GM19239 (cell line): ENCODE results near the gene MID1.

ENCODE experiments used
- DNase-seq: peaks from one replicate; pipeline ENCODE4 v3.0.0; 2011; ENCODE audit warnings: low spot score; ENCODE audit not compliant: insufficient read length
- FAIRE-seq: peaks from 2 replicates; lab custom pipeline; 2011; peaks lifted over from hg19 to GRCh38; lab: Jason Lieb, UNC

The MID1 gene

DNA sequence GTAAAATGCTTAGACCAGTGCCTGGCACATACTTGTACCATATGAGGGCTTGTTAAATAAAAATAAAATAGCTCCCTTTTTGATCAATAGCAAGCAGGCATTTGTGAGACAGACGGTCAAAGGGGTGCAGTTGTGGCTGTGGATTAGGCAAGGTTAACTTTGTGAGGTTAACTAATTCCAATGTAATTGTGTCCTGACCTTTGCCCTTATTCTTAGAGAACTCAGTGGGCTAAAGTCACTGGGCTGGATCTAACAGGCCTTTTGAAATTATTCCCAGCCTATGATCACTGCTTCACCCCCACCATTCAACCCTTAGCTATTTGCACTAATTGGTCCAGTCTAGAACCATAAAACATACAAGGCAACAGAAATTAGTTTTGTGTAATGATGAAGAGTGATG lies 166.4 kb downstream of the MID1 start:
- DNase-seq (no peak), FAIRE-seq (no peak)

DNA sequence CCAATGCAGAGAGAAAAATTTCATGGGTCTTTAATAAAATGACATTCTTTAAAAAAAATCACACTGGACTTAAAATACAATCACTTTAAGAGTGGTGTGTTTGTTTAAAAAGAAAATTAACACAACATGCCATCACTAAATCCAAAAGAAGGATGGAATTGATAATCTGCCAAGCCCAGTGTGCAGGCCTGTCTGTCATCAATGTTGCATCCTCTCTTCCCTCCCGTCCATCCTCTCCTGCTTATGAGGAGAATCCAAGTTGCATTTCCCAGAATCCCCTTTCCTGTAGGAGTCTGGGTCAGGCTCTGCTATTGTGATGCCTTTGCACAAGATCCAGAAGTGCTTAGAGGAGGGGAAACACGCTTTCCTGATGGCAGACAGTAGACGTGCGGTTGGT lies 169.4 kb downstream of the MID1 start:
- DNase-seq (no peak), FAIRE-seq (no peak)

DNA sequence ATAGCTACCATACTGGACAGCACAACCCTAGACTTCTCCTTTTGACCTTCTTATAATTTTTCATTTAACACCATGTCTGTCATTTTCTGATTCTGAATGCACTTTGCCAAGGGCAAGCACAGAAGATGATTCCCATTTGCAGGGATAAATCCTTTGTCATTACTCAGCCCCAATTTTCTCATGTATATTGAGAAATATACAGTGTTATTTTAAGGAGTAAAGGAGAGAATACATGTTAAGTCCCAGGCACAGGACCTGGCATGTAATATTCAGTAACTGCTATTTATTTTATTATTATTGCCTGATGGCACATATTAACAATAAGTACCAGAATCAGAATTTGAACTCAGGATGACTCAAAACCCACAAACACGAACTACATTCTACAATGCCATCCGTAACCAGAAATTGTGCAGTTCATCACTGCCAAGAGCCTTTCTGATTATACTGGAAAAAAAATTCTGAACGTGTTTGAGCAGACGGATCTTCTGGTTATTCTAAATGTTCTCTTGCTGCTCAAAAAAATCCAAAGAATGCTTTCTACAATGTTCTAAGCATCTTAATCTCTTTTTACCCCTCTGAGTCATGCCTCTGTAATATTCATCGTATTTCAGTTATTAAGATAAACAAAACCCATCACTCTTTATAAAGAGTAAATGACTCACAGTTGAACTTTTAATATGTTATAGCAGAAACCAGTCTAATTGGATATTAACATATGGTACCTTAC lies 170.0 kb downstream of the MID1 start:
- DNase-seq, result no peak
- no peak for FAIRE-seq

DNA sequence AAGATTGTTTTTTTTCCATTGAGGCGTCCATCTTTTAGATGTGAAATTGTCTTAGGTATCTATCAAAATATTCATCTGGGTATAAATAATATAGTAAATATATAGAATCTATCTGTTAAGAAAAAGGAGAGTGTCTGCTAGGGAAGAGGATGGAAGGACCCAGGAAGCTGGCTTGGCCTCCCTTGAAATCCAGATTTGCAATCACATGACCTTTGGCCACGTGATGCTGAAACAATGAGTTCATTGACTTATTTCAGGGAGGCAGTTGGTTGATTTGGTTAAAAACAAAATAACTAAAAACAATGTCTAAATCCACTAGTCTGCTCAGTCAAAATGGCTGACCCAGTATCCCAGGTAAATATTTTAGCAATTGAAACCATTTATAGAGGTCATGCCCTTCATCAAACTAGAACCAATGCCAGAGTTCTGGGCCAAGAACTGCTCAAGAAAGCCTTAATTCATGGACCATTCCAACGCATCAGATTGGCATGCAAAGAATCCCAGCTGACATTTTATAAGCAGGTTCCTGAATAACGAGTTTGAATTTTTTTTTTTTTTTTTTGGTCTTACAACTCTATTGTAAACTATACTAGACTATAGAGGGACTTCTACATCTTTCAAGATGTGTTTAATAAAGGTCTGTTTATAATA lies 172.7 kb downstream of the MID1 start:
- FAIRE-seq (no peak), DNase-seq (no peak)

DNA sequence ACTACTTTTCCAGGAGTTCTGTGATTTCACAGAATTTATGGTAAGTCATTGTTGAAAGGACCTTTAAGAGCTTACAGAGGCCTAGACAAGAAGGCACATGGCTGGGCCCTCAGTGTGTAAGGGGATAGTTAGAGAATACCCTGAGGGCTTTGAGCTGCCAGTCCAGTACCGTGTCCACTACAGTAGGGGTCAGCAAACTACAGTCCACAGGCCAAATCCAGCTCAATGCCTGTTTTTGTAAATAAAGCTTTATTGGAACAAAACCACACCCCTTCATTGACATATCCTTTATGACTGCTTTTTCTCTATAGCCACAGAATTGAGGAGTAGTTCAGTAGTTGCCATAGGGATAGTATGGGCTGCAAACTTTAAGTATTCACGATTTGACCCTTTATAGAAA lies 176.2 kb downstream of the MID1 start:
- FAIRE-seq, result no peak
- no peak for DNase-seq

DNA sequence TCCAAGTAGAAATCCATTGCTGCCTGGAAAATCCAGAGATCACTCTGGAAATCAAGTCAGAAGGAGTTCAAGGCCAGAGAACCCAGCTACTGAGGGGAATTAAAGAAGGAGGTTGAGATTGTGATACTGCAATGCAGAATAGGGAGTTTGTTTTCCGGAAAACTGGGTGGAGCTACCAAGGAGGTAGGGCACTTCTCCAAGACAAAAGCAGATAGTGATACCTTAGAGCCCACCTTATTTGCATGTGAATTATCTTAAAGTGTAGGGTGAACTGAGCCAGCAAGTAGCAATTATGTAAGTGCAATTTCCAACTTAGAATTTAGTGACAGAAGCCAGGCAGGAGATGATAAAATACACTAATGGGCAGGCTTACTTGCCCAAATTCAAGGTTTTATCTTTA lies 178.9 kb downstream of the MID1 start:
- no peak for DNase-seq
- no peak for FAIRE-seq

DNA sequence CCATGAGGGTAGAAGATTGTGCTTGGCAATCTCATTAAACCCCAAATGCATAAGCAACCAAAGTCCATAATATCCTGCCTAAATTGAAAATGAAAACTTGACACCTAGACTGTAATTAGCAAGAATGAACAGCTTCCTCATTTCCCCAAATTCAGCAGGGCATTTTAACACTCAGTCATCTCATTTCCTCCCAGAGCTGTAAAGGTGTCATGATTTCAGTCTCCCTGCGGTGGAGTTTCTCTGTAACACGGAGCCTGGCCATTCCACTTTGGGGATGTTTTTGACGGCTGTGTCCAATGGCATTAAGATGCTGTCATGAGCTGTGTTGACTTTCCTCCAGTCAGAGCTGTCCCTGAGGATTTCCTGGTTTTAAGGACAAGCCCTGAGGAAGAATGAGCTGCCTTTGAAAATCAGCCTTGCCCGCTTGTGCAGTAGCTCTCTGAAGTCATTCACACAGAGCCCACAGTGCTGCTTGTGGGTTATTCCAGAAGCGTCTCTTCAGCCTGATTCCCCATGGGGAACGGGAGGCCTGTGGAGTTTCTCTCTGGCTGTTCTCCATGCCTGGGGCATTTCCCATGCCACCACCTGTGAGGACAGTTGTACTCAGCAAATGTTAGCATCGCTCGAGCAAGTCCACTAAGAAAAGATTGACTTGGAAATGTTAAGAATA lies 187.0 kb downstream of the MID1 start:
- no peak for FAIRE-seq
- no peak for DNase-seq

DNA sequence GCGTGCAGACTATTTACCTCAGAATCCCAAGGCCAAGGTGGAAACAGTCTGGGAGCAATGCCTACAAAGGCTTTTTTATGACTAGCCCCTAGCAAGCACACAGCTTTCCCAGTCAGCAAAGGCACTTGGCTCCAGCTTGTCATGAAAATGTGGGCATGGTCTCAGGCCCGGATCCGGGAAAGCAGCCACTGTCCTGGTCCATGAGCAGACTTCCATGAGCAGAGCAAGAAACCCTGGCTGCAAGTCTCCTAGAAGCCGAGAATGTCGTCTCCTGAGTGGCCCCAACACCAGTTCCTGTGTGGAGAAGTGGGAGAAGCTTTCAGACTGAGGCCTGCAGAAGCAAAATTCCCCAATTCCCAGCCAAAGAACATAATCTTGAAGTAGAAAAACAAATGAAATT lies 190.5 kb downstream of the MID1 start:
- FAIRE-seq (no peak), DNase-seq (no peak)

DNA sequence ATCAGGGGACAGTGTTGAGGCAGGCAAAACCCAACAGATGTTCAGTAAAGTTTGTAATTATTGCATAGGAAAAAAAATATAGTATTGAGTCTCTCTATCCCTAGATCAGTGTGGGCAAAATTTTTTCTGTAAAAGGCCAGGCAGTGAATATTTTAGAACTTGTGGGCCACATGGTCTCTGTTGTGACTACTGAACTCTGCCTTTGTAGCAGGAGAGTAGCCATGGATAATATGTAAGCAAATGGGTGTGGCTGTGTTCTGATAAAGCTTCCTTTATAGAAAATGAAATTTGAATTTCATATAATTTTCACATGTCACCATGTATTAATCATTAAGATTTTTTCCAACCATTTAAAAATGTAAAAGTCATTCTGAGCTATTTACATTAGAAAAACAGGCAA lies 193.1 kb downstream of the MID1 start:
- no peak for FAIRE-seq
- DNase-seq, result no peak

DNA sequence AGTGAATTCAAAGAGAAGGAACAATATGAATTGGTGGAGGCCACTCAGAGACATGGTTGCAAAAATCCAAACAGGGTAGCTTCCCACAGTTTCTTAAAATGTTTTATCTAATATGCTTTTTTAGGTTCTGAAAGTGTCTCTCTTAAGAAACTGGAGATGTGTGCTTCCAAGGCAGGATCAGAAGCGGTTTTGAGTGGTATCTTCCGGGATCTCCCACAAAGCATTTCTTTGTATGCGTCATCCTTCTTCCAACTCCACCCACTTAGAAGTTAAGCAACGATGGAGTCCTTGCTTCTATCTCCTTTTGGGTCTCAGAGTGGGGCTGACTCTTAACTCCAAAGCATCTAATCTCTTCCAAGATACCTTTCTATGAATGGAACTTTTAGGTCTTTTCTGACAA lies 196.7 kb downstream of the MID1 start:
- no peak for DNase-seq
- FAIRE-seq, result peak; percentile 55

DNA sequence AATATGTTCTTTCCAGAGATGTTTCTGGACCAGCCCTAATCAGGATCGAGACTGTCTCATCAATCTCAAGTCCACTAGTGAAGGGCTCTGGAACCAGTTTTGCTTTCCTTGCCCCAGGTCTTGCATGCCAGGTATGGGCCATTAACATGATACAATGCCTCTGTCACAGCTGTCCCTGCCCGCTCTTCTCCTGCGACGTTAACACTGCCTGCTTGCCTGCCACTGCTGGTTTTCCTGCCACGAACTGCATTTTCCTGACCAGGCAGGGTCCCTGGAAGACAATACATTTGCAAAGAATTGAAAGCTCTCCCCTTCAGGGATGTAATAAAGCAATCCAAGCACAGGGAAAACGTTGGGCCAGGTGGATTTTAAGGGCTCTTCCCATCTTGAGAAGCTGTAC lies 200.3 kb downstream of the MID1 start:
- FAIRE-seq (no peak), DNase-seq (no peak)

DNA sequence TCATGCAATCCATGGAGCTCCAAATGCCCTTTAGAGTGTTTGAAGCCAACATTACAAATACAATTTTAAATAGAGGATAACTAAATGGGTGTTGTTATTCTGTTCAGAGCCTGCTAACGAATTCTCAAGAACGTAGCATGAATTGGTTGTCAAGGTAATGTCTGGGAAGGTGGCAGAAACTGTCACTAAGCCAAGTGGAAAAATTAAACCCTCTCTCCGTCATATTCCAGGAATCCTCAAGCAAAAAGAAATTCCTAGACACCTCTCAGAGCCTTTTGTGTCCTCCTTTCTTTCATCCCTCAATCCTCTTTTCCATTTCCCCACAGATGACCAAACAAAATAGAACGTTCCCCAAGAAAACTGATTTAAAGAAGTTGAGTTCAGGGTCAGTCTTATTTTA lies 204.0 kb downstream of the MID1 start:
- FAIRE-seq (no peak), DNase-seq (no peak)

DNA sequence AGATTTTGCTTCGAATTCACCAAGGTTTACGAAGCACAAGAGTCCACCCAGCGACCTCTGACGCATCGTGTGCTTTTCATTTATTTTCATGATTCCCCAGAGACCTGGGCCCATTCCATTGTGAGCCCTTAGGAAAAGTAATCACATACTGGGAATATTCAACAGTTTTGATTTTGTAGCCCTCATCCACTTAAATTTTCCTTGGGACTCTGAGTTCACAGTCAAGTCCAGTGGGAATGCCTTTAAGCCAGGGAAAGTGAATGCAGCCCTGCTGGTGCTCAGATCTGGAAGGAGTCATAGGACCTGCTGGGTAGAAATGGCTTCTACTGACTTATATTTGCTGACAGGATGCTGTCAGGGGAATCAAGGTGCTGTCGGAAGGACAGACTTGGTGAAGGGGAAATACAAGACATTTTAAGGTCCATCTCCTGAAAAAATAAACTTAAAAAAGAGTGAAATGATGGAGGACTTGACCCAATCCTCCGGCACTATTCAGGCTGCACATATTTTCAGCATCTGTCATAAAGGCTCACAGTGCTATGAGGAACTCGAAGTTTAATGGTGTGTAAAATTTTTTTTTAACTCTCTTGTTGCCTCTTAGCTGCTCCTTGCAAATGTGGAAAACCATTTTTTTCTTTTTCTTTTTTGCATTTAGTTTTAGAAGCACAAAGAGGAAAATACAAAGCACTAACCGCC lies 204.9 kb downstream of the MID1 start:
- FAIRE-seq, result no peak
- no peak for DNase-seq

DNA sequence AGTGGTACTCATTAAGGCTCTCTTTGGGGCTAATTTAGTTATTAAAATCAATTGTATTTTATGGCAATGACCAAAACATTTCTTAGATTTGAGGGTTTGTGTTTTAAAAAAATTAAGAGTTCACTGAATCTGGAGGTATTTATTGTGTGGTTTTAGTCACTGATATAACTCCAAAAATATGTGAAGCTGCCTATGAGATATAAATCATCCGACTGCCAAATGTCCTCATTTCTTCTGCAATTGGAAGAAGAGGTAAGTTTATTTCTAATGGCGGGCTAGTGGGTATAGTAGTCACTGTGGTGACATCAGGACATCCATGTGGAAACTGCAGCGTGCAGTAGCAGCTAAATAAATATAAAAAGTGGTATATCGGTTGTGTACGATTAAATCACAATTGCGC lies 205.5 kb downstream of the MID1 start:
- no peak for FAIRE-seq
- DNase-seq, result no peak

DNA sequence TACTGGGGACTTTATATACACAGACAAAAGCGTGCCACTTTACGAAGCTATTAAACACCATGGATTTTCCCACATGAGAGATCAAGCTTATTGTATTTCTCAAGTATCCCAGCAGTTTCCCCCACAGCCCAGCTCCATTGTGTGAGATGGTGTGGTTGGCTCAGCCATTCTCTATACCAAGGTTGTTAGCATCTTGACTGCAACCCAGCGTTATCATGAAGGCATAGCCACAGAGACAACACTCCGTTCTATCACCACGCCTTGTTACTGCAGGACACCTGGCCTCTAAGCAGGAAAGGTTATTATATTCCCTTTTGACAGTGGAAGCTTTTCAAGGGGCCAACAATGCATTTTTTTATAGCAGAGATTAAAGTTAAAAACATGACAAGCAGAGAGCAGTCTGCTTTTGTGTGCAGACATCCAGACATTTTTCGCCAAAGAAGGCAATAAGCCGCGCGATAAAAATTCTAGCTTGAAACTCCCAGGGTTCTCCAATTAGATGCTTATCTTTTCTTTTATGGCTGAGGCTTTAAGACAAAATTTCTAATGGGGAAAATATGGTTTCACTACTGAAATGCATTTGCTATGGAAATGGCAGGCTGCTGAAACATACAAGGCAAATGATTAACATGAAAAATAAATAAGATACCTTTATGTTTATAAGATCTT lies 206.1 kb downstream of the MID1 start:
- DNase-seq (no peak), FAIRE-seq (no peak)

DNA sequence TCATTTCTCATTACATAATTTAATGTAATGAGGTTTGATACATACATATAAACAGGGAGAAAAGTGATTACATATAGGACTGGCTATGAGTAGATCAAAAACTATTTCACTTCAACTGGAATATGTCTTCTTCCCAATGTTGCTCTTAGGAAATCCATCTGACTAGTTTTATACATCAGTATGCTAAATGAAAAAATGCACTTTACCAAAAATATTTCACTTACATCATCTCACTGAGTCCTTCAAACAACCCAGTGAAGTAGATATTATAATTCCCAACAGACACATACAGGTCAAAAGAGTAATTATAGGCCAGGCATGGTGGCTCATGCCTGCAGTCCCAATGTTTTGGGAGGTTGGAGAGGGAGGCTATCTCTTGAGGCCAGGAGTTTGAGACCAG lies 215.9 kb downstream of the MID1 start:
- no peak for DNase-seq
- no peak for FAIRE-seq

DNA sequence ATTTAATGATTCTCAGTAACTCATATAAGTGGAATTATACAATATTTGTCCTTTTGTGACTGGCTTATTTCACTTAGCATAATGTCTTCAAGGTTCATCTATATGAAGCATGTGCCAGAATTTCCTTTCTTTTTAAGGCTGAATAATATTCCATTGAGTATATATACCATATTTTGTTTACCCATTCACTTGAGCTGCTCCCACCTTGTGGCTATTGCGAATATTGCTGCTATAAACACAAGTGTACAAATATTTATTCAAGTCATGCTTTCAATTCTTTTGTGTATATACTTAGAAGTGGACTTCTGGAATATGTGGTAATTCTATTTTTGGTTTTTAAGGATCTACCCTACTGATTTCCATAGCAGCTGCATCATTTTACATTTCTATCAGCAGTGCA lies 219.1 kb downstream of the MID1 start:
- FAIRE-seq, result no peak

DNA sequence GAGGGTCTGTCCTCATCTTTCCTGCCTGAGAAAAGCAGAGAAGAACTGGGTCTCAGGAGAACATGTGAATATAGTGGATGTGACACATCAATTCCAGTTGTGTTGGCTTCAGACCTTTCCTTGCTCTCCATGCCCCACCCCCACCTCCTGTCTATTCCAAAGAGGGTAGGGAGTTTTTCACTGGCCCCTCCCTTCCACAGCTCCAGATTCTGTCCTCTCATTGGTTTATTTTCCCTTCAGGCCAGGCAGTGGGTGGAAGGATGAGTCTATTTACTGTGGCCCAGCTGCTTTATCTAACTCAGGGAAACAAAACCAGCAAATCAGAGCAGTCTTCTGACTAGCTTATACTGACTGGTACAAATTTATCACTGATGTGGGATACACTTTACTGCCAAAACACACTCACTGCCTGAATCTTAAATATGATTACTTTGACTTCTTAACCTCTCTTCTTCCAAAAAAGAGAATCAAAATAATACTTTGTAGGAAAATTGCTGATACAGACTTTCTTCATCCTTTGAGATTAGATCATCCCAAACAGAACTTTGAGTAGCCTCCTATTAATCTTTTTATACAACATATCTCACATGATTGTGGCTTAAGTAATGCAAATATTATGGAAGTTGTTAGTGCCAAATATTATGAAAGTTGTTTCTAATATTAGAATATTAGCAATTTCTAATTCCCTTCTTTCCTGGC lies 221.2 kb downstream of the MID1 start:
- FAIRE-seq, result no peak
- no peak for DNase-seq

More for the DNA sequence above, 219.1 kb downstream of the MID1 start:
- no peak for DNase-seq

DNA sequence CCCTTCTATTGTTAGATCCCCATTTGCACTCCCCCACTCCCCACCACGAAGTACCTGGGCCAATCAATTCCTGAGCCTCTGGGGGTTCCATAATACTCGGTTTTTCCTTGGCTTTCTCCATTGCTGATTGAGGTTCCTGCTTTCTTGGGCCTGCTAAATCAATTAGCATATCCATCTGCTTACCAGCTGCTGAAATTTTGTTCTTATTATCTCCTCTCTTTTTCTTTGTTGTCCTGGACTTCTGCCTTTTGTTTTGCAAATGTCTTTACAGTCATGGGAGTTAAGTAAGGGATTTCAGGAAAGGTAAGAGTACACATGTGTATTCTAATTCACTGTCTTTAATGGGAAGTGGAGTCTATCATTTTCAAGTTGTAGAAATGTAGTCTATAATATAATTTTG lies 222.2 kb downstream of the MID1 start:
- DNase-seq (no peak), FAIRE-seq (no peak)

DNA sequence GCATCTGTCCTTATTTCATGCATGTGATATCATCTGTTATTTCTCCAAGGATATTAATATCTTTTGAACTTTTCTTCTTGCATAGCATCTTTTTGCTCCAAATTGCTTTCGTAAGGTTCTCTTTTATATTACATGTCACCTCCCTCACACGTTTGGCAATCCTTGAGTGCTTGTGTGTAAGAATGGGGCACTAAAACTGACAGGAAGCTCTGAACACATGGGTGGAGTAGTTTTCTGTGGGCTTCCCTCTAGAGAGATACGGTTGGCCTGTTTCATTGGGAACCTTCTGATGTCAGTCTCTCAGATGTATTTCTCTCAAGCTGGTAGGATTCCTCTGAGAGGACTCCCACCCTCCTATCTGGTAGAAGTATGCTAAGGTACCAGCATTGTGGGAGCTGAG lies 223.0 kb downstream of the MID1 start:
- DNase-seq (no peak), FAIRE-seq (no peak)
